Liver (tissue), 9 donors: ENCODE results near the gene SLC16A6. TPM values are rescaled to one million over a fixed set of nuclear protein-coding genes. Genes with fewer than 3 reads are reported as not detected.

Experiments used
- DNase-seq: peaks from one replicate; pipeline ENCODE4 v3.0.0-alpha.2; 2017; ENCODE audit warnings: low spot score
- H3K27ac ChIP-seq, 2 donors: one replicate each; pipeline ENCODE4 v1.7.0; 2013; ENCODE audit warnings: inconsistent platforms in 2 of 2, low read length in 2 of 2, control low read depth in 1 of 2, low read depth in 1 of 2, mild to moderate bottlenecking in 1 of 2
- H3K27me3 ChIP-seq, 4 donors: one replicate each; pipeline versions ENCODE4 v1.6.1 to v1.7.0; 2013; ENCODE audit warnings: low read length in 3 of 4, inconsistent platforms in 1 of 4, mild to moderate bottlenecking in 1 of 4, moderate library complexity in 1 of 4; ENCODE audit not compliant: control insufficient read depth in 4 of 4, insufficient read depth in 4 of 4
- H3K36me3 ChIP-seq, 4 donors: one replicate each; pipeline versions ENCODE4 v1.6.1 to v1.7.0; 2013; ENCODE audit warnings: low read length in 3 of 4, mild to moderate bottlenecking in 3 of 4, low read depth in 1 of 4, moderate library complexity in 1 of 4; ENCODE audit not compliant: control insufficient read depth in 4 of 4, insufficient read depth in 3 of 4
- H3K4me1 ChIP-seq, 4 donors: one replicate each; pipeline versions ENCODE4 v1.6.1 to v1.7.0; 2013; ENCODE audit warnings: low read length in 3 of 4, mild to moderate bottlenecking in 3 of 4, moderate library complexity in 1 of 4; ENCODE audit not compliant: control insufficient read depth in 4 of 4, insufficient read depth in 4 of 4
- H3K4me3 ChIP-seq, 3 donors: one replicate each; pipeline versions ENCODE4 v1.6.1 to v1.7.0; 2013; ENCODE audit warnings: low read length in 3 of 3, control low read depth in 1 of 3, low read depth in 1 of 3, mild to moderate bottlenecking in 1 of 3
- H3K9ac ChIP-seq, 2 donors: one replicate each; pipeline ENCODE4 v1.7.0; 2013; ENCODE audit warnings: low read length in 2 of 2, mild to moderate bottlenecking in 2 of 2, moderate library complexity in 2 of 2, control low read depth in 1 of 2, low read depth in 1 of 2
- H3K9me3 ChIP-seq, 4 donors: one replicate each; pipeline versions ENCODE4 v1.6.1 to v1.7.0; 2013; ENCODE audit warnings: low read length in 3 of 4; ENCODE audit not compliant: control insufficient read depth in 4 of 4
- ATF3 ChIP-seq: IDR thresholded peaks from 2 replicates; pipeline ENCODE4 v1.6.1; 2016; ENCODE audit warnings: antibody characterized with exemption
- CTCF ChIP-seq: fragments of 150-350 bp; IDR thresholded peaks from 2 replicates; pipeline ENCODE4 v1.5.1; 2017; ENCODE audit warnings: improper control_type of control experiment, low read depth, low read length; ENCODE audit not compliant: missing input control
- EGR1 ChIP-seq, 2 donors: IDR thresholded peaks; 2 replicates each; pipeline ENCODE4 v1.6.1; 2016 to 2018; ENCODE audit warnings: antibody characterized with exemption in 2 of 2, low read depth in 2 of 2
- FOXA1 ChIP-seq: IDR thresholded peaks from 2 replicates; pipeline ENCODE4 v1.6.1; 2016; ENCODE audit warnings: antibody characterized with exemption
- FOXA2 ChIP-seq: IDR thresholded peaks from 2 replicates; pipeline ENCODE4 v1.6.1; 2016; ENCODE audit warnings: antibody characterized with exemption
- GABPA ChIP-seq, 2 donors: IDR thresholded peaks in 1 of 2; conservative IDR thresholded peaks in 1 of 2; 2 replicates each; pipeline ENCODE4 v1.6.1; 2016; ENCODE audit warnings: antibody characterized with exemption in 2 of 2, mild to moderate bottlenecking in 1 of 2, moderate library complexity in 1 of 2
- HNF4A ChIP-seq, 2 donors: conservative IDR thresholded peaks; 2 replicates each; pipeline ENCODE4 v1.6.1; 2016; ENCODE audit warnings: antibody characterized with exemption in 2 of 2, mild to moderate bottlenecking in 2 of 2
- JUND ChIP-seq, 2 donors: IDR thresholded peaks; 2 replicates each; pipeline ENCODE4 v1.6.1; 2016; ENCODE audit warnings: antibody characterized with exemption in 2 of 2
- MAX ChIP-seq: IDR thresholded peaks from 2 replicates; pipeline ENCODE4 v1.6.1; 2016; ENCODE audit warnings: antibody characterized with exemption
- NR2F2 ChIP-seq: IDR thresholded peaks from 2 replicates; pipeline ENCODE4 v1.6.1; 2016; ENCODE audit warnings: antibody characterized with exemption
- RAD21 ChIP-seq, 2 donors: IDR thresholded peaks; 2 replicates each; pipeline ENCODE4 v1.6.1; 2016; ENCODE audit warnings: antibody characterized with exemption in 2 of 2, mild to moderate bottlenecking in 2 of 2
- REST ChIP-seq: IDR thresholded peaks from 2 replicates; pipeline ENCODE4 v1.6.1; 2016; ENCODE audit warnings: antibody characterized with exemption, mild to moderate bottlenecking
- RXRA ChIP-seq, 2 donors: IDR thresholded peaks; 2 replicates each; pipeline ENCODE4 v1.6.1; 2017 to 2018; ENCODE audit warnings: antibody characterized with exemption in 2 of 2, mild to moderate bottlenecking in 1 of 2
- TAF1 ChIP-seq: conservative IDR thresholded peaks from 2 replicates; pipeline ENCODE4 v1.6.1; 2016; ENCODE audit warnings: antibody characterized with exemption, mild to moderate bottlenecking
- WGBS: extraction: QIAGEN DNeasy Blood & Tissue Kit; methylation state at CpG from one replicate; pipeline ENCODE4 v1.1.7; 2013; 5-methylcytosine and 5-hydroxymethylcytosine counted together
- polyA plus RNA-seq, 2 donors: library from polyadenylated mRNA; stranded (reverse) in 1 of 2; unstranded in 1 of 2; fragments of 200-250 nt in 1 of 2; fragments of >200 nt in 1 of 2; fragmentation: Nextera tagmentation in 1 of 2; extraction: Ambion mirVana in 1 of 2; gene quantifications; one replicate each; pipeline versions ENCODE4 v1.2.1 to v1.2.3, GENCODE V29; 2013 to 2015
- total RNA-seq, 2 donors: library from RNA; depleted of rRNA; stranded (reverse); fragments of >200 nt; gene quantifications; one replicate each; pipeline ENCODE4 v1.2.3, GENCODE V29; 2014
- TF ChIP-seq, protein P1 (sequence below): IDR thresholded peaks from 2 replicates; pipeline ENCODE4 v1.6.1; 2016; ENCODE audit warnings: antibody characterized with exemption
- donor health status: healthy.
- donor health status: healthy.
- donor health status: healthy.
- donor health status: healthy.
- donor health status: healthy.

SLC16A6 gene
- total and polyA plus RNA-seq, 4 donors, result 0.11 to 0.92 (median 0.59) TPM

- H3K9me3 ChIP-seq, result no peaks in the 10 kb centered on the region
- 91% methylated on average over 8 of the region's 8 CpGs for WGBS
- no peak overlapping the region for H3K4me3 ChIP-seq
- no peak for DNase-seq
- H3K27me3 ChIP-seq, result no peaks in the 10 kb centered on the region
- H3K9ac ChIP-seq, result no peak overlapping the region
- TF ChIP-seq HNF4A (conservative IDR thresholded peaks at IDR 0.05) (no peak), GABPA (IDR thresholded peaks at IDR 0.05 in 1 of 2, conservative IDR thresholded peaks at IDR 0.05 in 1 of 2) (no peak), FOXA1 (no peak), RXRA (IDR thresholded peaks at IDR 0.05) (no peak), TAF1 (no peak), FOXA2 (no peak), JUND (IDR thresholded peaks at IDR 0.05) (no peak), MAX (no peak), EGR1 (IDR thresholded peaks at IDR 0.05; ENCODE audit: low read depth in 2 of 2) (no peak), CTCF (no peak), REST (no peak), RAD21 (IDR thresholded peaks at IDR 0.05) (no peak), ATF3 (no peak), NR2F2 (no peak)
- TF ChIP-seq, protein P1, sequence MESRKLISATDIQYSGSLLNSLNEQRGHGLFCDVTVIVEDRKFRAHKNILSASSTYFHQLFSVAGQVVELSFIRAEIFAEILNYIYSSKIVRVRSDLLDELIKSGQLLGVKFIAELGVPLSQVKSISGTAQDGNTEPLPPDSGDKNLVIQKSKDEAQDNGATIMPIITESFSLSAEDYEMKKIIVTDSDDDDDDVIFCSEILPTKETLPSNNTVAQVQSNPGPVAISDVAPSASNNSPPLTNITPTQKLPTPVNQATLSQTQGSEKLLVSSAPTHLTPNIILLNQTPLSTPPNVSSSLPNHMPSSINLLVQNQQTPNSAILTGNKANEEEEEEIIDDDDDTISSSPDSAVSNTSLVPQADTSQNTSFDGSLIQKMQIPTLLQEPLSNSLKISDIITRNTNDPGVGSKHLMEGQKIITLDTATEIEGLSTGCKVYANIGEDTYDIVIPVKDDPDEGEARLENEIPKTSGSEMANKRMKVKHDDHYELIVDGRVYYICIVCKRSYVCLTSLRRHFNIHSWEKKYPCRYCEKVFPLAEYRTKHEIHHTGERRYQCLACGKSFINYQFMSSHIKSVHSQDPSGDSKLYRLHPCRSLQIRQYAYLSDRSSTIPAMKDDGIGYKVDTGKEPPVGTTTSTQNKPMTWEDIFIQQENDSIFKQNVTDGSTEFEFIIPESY, result no peak
- H3K36me3 ChIP-seq, result no peaks in the 10 kb centered on the region
- H3K27ac ChIP-seq, result no peak overlapping the region
- no peaks in the 10 kb centered on the region for H3K4me1 ChIP-seq
Measured at GRCh38 chr17:68318103-68318991, 27.4 kb upstream of the SLC16A6 start.
